ENCODE data around the gene SERPINA6. TPM values are rescaled to one million over a fixed set of nuclear protein-coding genes. Genes with fewer than 3 reads are reported as not detected.

SERPINA6 gene
- total RNA-seq, 1 donor from 2014 or later = not detected

DNA sequence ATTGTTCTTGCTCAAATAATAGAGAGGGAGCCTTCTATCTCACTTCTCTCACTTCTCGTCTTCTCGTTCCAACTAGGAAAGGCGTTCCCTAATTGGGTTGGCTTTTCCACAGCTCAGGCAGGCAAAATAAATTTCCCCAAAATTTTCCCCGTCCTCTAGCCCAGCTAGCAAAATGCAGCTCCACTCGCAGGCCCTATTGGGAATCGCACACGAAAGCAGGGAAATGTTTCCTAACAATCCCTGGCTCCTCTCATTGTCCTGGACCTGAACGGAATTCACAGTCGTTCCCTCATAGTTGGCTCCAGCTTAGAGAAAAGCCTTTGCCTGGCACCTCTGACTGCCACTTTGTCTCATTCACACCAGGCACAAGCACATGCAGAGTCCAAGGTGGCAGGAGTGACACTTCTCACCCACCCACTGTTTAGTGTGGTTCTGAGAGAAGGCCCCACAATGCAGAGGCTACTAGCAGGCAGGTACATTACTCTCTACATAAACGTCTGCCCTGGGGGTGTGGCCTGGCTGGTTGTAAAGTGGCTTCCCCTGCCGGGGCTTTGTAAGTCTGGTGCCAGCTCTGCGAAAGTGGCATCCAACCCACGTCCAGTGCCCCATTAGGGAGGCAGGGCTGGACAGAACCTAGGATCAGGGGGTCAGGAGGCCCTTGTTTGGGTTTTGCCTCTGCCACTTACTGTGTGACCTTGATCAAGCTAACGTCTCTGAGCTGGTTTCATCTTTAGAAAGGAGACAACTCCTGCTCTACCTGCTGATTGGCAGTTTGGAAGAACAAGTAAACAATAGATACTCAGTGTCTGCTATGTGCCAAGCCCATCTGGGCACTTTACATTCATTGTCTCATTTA lies 34.3 kb downstream of the SERPINA6 start:
- Histone ChIP-seq H3K27me3 (ENCODE audit: insufficient read depth, low read length) (no peaks in the 10 kb centered on the region), H4K20me1 (ENCODE audit: insufficient read depth, low read length) (no peaks in the 10 kb centered on the region), H3K9ac (ENCODE audit: low read length) (no peak overlapping the region), H3K4me3 (ENCODE audit: insufficient read depth, low read depth, low read length) (no peak overlapping the region), H2AFZ (ENCODE audit: low read depth, low read length) (no peak overlapping the region), H3K9me3 (ENCODE audit: insufficient read depth, low read depth, low read length) (no peaks in the 10 kb centered on the region), H3K4me2 (ENCODE audit: low read length) (no peak overlapping the region), H3K79me2 (ENCODE audit: insufficient read depth, low read length) (no peaks in the 10 kb centered on the region), H3K4me1 (ENCODE audit: insufficient read depth, low read length) (no peaks in the 10 kb centered on the region), H3K36me3 (ENCODE audit: insufficient read depth, low read length) (no peaks in the 10 kb centered on the region), H3K27ac (ENCODE audit: low read depth, low read length) (no peak overlapping the region)
- H3K27ac Mint-ChIP-seq (ENCODE audit: unreplicated experiment) = no peak overlapping the region
- peaks cover 4% of the 10 kb centered on the region for H3K36me3 Mint-ChIP-seq (ENCODE audit: low read depth, unreplicated experiment)
- no peak overlapping the region for H3K4me3 Mint-ChIP-seq (ENCODE audit: unreplicated experiment)
- FAIRE-seq = no peak
- peaks cover 8% of the 10 kb centered on the region for H3K4me1 Mint-ChIP-seq (ENCODE audit: low read depth, unreplicated experiment)
- TF ChIP-seq, protein P1, sequence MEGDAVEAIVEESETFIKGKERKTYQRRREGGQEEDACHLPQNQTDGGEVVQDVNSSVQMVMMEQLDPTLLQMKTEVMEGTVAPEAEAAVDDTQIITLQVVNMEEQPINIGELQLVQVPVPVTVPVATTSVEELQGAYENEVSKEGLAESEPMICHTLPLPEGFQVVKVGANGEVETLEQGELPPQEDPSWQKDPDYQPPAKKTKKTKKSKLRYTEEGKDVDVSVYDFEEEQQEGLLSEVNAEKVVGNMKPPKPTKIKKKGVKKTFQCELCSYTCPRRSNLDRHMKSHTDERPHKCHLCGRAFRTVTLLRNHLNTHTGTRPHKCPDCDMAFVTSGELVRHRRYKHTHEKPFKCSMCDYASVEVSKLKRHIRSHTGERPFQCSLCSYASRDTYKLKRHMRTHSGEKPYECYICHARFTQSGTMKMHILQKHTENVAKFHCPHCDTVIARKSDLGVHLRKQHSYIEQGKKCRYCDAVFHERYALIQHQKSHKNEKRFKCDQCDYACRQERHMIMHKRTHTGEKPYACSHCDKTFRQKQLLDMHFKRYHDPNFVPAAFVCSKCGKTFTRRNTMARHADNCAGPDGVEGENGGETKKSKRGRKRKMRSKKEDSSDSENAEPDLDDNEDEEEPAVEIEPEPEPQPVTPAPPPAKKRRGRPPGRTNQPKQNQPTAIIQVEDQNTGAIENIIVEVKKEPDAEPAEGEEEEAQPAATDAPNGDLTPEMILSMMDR (IDR thresholded peaks at IDR 0.05; ENCODE audit: insufficient read depth, low read depth, low read length) = no peak
- no peak for TF ChIP-seq EZH2 (IDR thresholded peaks at IDR 0.05; ENCODE audit: insufficient read depth, low read length)
- DNase-seq (ENCODE audit: low read depth) = no peak
- peaks cover 2% of the 10 kb centered on the region for H3K9me3 Mint-ChIP-seq (ENCODE audit: unreplicated experiment)
- H3K27me3 Mint-ChIP-seq (ENCODE audit: low read depth, unreplicated experiment) = peaks cover 14% of the 10 kb centered on the region

DNA sequence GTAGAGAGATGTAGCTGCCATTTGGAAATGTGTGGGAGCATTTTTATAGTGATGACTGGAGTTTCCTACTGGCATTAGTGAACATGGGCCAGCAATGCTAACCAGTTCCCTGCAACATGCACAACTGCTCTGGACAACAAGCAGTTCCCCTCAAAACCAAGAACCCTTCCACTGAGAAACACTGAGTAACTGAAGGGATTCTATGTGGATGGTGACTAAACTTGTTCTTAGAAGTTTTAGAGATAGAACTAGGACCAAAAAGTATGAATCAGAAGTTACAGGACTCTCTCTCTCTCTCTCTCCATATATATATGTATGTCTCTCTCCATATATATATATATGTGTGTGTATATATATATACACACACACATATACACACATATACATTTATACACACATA lies 38.0 kb downstream of the SERPINA6 start:
- no peaks in the 10 kb centered on the region for H3K27me3 ChIP-seq (ENCODE audit: insufficient read depth, low read length)
- H3K79me2 ChIP-seq (ENCODE audit: insufficient read depth, low read length) = no peaks in the 10 kb centered on the region
- TF ChIP-seq, protein P1 (IDR thresholded peaks at IDR 0.05; ENCODE audit: insufficient read depth, low read depth, low read length) = no peak
- no peak for TF ChIP-seq EZH2 (IDR thresholded peaks at IDR 0.05; ENCODE audit: insufficient read depth, low read length)
- H3K4me3 Mint-ChIP-seq (ENCODE audit: unreplicated experiment) = no peak overlapping the region
- no peaks in the 10 kb centered on the region for H3K36me3 ChIP-seq (ENCODE audit: insufficient read depth, low read length)
- H3K27ac ChIP-seq (ENCODE audit: low read depth, low read length) = no peak overlapping the region
- H3K9me3 Mint-ChIP-seq (ENCODE audit: unreplicated experiment) = peaks cover 2% of the 10 kb centered on the region
- no peaks in the 10 kb centered on the region for H3K9me3 ChIP-seq (ENCODE audit: insufficient read depth, low read depth, low read length)
- H3K9ac ChIP-seq (ENCODE audit: low read length) = no peak overlapping the region
- H3K4me1 Mint-ChIP-seq (ENCODE audit: low read depth, unreplicated experiment) = peaks cover 8% of the 10 kb centered on the region
- no peaks in the 10 kb centered on the region for H3K27me3 Mint-ChIP-seq (ENCODE audit: low read depth, unreplicated experiment)
- no peak overlapping the region for H3K27ac Mint-ChIP-seq (ENCODE audit: unreplicated experiment)
- DNase-seq (ENCODE audit: low read depth) (no peak), FAIRE-seq (no peak)
- H4K20me1 ChIP-seq (ENCODE audit: insufficient read depth, low read length) = no peaks in the 10 kb centered on the region
- H3K4me1 ChIP-seq (ENCODE audit: insufficient read depth, low read length) = no peaks in the 10 kb centered on the region
- H2AFZ ChIP-seq (ENCODE audit: low read depth, low read length) = no peak overlapping the region
- H3K4me2 ChIP-seq (ENCODE audit: low read length) = no peak overlapping the region
- no peak overlapping the region for H3K4me3 ChIP-seq (ENCODE audit: insufficient read depth, low read depth, low read length)
- H3K36me3 Mint-ChIP-seq (ENCODE audit: low read depth, unreplicated experiment) = no peaks in the 10 kb centered on the region

DNA sequence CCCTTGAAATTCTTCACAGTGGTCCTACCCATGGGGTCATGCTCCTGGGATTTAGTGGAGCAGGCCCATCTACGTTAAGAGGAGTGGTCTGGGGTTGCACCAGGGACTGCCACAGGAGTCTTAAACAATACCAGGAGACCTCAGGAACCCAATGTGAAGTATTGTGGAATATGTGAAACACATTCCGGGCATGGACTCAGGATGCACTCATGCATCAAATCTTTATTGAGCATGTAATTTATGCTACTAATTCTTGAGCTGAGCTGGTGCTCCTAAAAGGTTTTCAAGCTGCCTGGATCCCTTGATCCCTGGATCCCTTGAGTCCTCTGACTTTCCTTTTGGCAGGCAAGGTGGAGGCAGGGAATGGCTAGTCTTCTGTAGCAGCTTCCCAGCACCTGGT lies 38.9 kb downstream of the SERPINA6 start:
- Histone ChIP-seq H3K79me2 (ENCODE audit: insufficient read depth, low read length) (no peaks in the 10 kb centered on the region), H3K4me2 (ENCODE audit: low read length) (no peak overlapping the region), H3K27me3 (ENCODE audit: insufficient read depth, low read length) (no peaks in the 10 kb centered on the region), H4K20me1 (ENCODE audit: insufficient read depth, low read length) (no peaks in the 10 kb centered on the region), H3K9ac (ENCODE audit: low read length) (no peak overlapping the region), H3K27ac (ENCODE audit: low read depth, low read length) (no peak overlapping the region), H3K36me3 (ENCODE audit: insufficient read depth, low read length) (no peaks in the 10 kb centered on the region), H3K9me3 (ENCODE audit: insufficient read depth, low read depth, low read length) (no peaks in the 10 kb centered on the region), H3K4me1 (ENCODE audit: insufficient read depth, low read length) (no peaks in the 10 kb centered on the region), H3K4me3 (ENCODE audit: insufficient read depth, low read depth, low read length) (no peak overlapping the region), H2AFZ (ENCODE audit: low read depth, low read length) (no peak overlapping the region)
- peaks cover 8% of the 10 kb centered on the region for H3K4me1 Mint-ChIP-seq (ENCODE audit: low read depth, unreplicated experiment)
- H3K27me3 Mint-ChIP-seq (ENCODE audit: low read depth, unreplicated experiment) = no peaks in the 10 kb centered on the region
- H3K4me3 Mint-ChIP-seq (ENCODE audit: unreplicated experiment) = no peak overlapping the region
- peaks cover 2% of the 10 kb centered on the region for H3K9me3 Mint-ChIP-seq (ENCODE audit: unreplicated experiment)
- FAIRE-seq = no peak
- H3K36me3 Mint-ChIP-seq (ENCODE audit: low read depth, unreplicated experiment) = no peaks in the 10 kb centered on the region
- no peak for TF ChIP-seq EZH2 (IDR thresholded peaks at IDR 0.05; ENCODE audit: insufficient read depth, low read length)
- TF ChIP-seq, protein P1 (IDR thresholded peaks at IDR 0.05; ENCODE audit: insufficient read depth, low read depth, low read length) = no peak
- no peak overlapping the region for H3K27ac Mint-ChIP-seq (ENCODE audit: unreplicated experiment)
- DNase-seq (ENCODE audit: low read depth) = peak; percentile 10

Data from astrocyte (in vitro differentiated cells and primary cell).